ENCODE results near the gene C17orf107. TPM values are rescaled to one million over a fixed set of nuclear protein-coding genes. Genes with fewer than 3 reads are reported as not detected.

The C17orf107 gene
- polyA plus RNA-seq, 1 donor from 2014 or later = 0.45 TPM

- Histone ChIP-seq H3K36me3 (ENCODE audit: insufficient read depth, low read length) (no peaks in the 10 kb centered on the region), H4K20me1 (ENCODE audit: insufficient read depth) (no peaks in the 10 kb centered on the region), H2AFZ (ENCODE audit: low read depth, low read length) (no peak overlapping the region), H3K4me2 (ENCODE audit: low read length) (no peak overlapping the region), H3K4me3 (ENCODE audit: low read length) (no peak overlapping the region), H3K27ac (ENCODE audit: low read length) (no peak overlapping the region), H3K27me3 (ENCODE audit: insufficient read depth, low read depth, low read length) (no peaks in the 10 kb centered on the region), H3K9me3 (ENCODE audit: low read length) (no peaks in the 10 kb centered on the region), H3K9ac (ENCODE audit: low read length) (no peak overlapping the region), H3K9me2 (ENCODE audit: insufficient read depth, low read length) (no peaks in the 10 kb centered on the region), H3K79me2 (replicated peaks; ENCODE audit: insufficient read depth, low read length) (no peaks in the 10 kb centered on the region), H3F3A (ENCODE audit: insufficient read depth, low read length, poor library complexity, severe bottlenecking) (no peaks in the 10 kb centered on the region)
- TF ChIP-seq RAD21 (conservative IDR thresholded peaks at IDR 0.05) (no peak), TAF1 (IDR thresholded peaks at IDR 0.05; ENCODE audit: low read depth) (no peak), REST (IDR thresholded peaks at IDR 0.05; ENCODE audit: borderline replicate concordance) (no peak), POLR2AphosphoS5 (IDR thresholded peaks at IDR 0.05) (no peak), CTCF (IDR thresholded peaks at IDR 0.05; ENCODE audit: poor library complexity, severe bottlenecking) (no peak), EZH2 (IDR thresholded peaks at IDR 0.05; ENCODE audit: borderline replicate concordance, insufficient read depth, low read length, poor library complexity, severe bottlenecking) (no peak), SMC3 (conservative IDR thresholded peaks at IDR 0.05; ENCODE audit: poor library complexity) (no peak), MXI1 (conservative IDR thresholded peaks at IDR 0.05; ENCODE audit: poor library complexity, severe bottlenecking) (no peak), EP300 (conservative IDR thresholded peaks at IDR 0.05; ENCODE audit: poor library complexity, severe bottlenecking) (no peak)
These were observed 6.1 kb upstream of the C17orf107 start for GRCh38 chr17:4893272-4893671.

- no peaks in the 10 kb centered on the region for H3F3A ChIP-seq (ENCODE audit: insufficient read depth, low read length, poor library complexity, severe bottlenecking)
- H4K20me1 ChIP-seq (ENCODE audit: insufficient read depth) = no peaks in the 10 kb centered on the region
- no peak overlapping the region for H2AFZ ChIP-seq (ENCODE audit: low read depth, low read length)
- H3K9me3 ChIP-seq (ENCODE audit: low read length) = no peaks in the 10 kb centered on the region
- H3K36me3 ChIP-seq (ENCODE audit: insufficient read depth, low read length) = no peaks in the 10 kb centered on the region
- no peak overlapping the region for H3K4me2 ChIP-seq (ENCODE audit: low read length)
- no peak overlapping the region for H3K27ac ChIP-seq (ENCODE audit: low read length)
- no peaks in the 10 kb centered on the region for H3K79me2 ChIP-seq (replicated peaks; ENCODE audit: insufficient read depth, low read length)
- no peak overlapping the region for H3K9ac ChIP-seq (ENCODE audit: low read length)
- no peaks in the 10 kb centered on the region for H3K27me3 ChIP-seq (ENCODE audit: insufficient read depth, low read depth, low read length)
- H3K9me2 ChIP-seq (ENCODE audit: insufficient read depth, low read length) = no peaks in the 10 kb centered on the region
- H3K4me3 ChIP-seq (ENCODE audit: low read length) = no peak overlapping the region
- TF ChIP-seq EP300 (conservative IDR thresholded peaks at IDR 0.05; ENCODE audit: poor library complexity, severe bottlenecking) (no peak), RAD21 (conservative IDR thresholded peaks at IDR 0.05) (no peak), CTCF (IDR thresholded peaks at IDR 0.05; ENCODE audit: poor library complexity, severe bottlenecking) (no peak), EZH2 (IDR thresholded peaks at IDR 0.05; ENCODE audit: borderline replicate concordance, insufficient read depth, low read length, poor library complexity, severe bottlenecking) (no peak), POLR2AphosphoS5 (IDR thresholded peaks at IDR 0.05) (no peak), REST (IDR thresholded peaks at IDR 0.05; ENCODE audit: borderline replicate concordance) (no peak), TAF1 (IDR thresholded peaks at IDR 0.05; ENCODE audit: low read depth) (no peak), SMC3 (conservative IDR thresholded peaks at IDR 0.05; ENCODE audit: poor library complexity) (no peak), MXI1 (conservative IDR thresholded peaks at IDR 0.05; ENCODE audit: poor library complexity, severe bottlenecking) (no peak)
These were observed 5.4 kb upstream of the C17orf107 start for GRCh38 chr17:4893721-4894560.

Measured in neural cell (in vitro differentiated cells).